ENCODE results near the gene PLEKHM2.
"Not testable (repeated sequence)": the region's sequence is repeated elsewhere in the genome, so short reads cannot be mapped to it uniquely, and the experiment has no call there.

The PLEKHM2 gene

GRCh38 chr1:15693371-15693770 is 9.3 kb downstream of the PLEKHM2 start:
- H3K4me2 ChIP-seq (ENCODE audit: low read length) = no peak overlapping the region
- H3K27ac ChIP-seq (ENCODE audit: low read depth, low read length) = no peak overlapping the region
- H3K27me3 ChIP-seq (ENCODE audit: control insufficient read depth, low read length) = no peaks in the 10 kb centered on the region
- peaks cover 4% of the 10 kb centered on the region; the same call in 1 of the 2 replicates for H3K36me3 ChIP-seq (ENCODE audit: control insufficient read depth, low read length)
- H3K4me1 ChIP-seq (ENCODE audit: control insufficient read depth, low read length) = peaks cover 23% of the 10 kb centered on the region
- TF ChIP-seq EZH2phosphoT487 (IDR thresholded peaks at IDR 0.05; ENCODE audit: borderline replicate concordance, low read length) = no peak
- TF ChIP-seq, protein P1, sequence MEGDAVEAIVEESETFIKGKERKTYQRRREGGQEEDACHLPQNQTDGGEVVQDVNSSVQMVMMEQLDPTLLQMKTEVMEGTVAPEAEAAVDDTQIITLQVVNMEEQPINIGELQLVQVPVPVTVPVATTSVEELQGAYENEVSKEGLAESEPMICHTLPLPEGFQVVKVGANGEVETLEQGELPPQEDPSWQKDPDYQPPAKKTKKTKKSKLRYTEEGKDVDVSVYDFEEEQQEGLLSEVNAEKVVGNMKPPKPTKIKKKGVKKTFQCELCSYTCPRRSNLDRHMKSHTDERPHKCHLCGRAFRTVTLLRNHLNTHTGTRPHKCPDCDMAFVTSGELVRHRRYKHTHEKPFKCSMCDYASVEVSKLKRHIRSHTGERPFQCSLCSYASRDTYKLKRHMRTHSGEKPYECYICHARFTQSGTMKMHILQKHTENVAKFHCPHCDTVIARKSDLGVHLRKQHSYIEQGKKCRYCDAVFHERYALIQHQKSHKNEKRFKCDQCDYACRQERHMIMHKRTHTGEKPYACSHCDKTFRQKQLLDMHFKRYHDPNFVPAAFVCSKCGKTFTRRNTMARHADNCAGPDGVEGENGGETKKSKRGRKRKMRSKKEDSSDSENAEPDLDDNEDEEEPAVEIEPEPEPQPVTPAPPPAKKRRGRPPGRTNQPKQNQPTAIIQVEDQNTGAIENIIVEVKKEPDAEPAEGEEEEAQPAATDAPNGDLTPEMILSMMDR (IDR thresholded peaks at IDR 0.05; ENCODE audit: low read depth, low read length, poor library complexity, severe bottlenecking) = no peak
- H3F3A ChIP-seq (ENCODE audit: control insufficient read depth, insufficient read depth) = peaks cover 10% of the 10 kb centered on the region; the same call in 1 of the 2 replicates
- no peak overlapping the region for H3K4me3 ChIP-seq (ENCODE audit: low read length)
- 0 out of 2 replicates have a peak, but pooled peaks cover 2% of the 10 kb centered on the region for H4K20me1 ChIP-seq (ENCODE audit: control insufficient read depth, insufficient read depth, low read depth, low read length)
- no peaks in the 10 kb centered on the region for H3K9me2 ChIP-seq (replicated peaks; ENCODE audit: control insufficient read depth, low read length)
- no peaks in the 10 kb centered on the region for H3K9me3 ChIP-seq (ENCODE audit: control insufficient read depth, insufficient read depth, low read length)
- peaks cover 71% of the 10 kb centered on the region for H3K79me2 ChIP-seq (ENCODE audit: control insufficient read depth, low read length)

GRCh38 chr1:15696956-15697521 is 12.9 kb downstream of the PLEKHM2 start:
- Histone ChIP-seq H3K27ac (ENCODE audit: low read depth, low read length) (peak overlapping the region; percentile 88), H3K36me3 (ENCODE audit: control insufficient read depth, low read length) (peaks cover 4% of the 10 kb centered on the region; the same call in 1 of the 2 replicates), H3K9me2 (replicated peaks; ENCODE audit: control insufficient read depth, low read length) (no peaks in the 10 kb centered on the region), H3K79me2 (ENCODE audit: control insufficient read depth, low read length) (peaks cover 65% of the 10 kb centered on the region), H3K4me1 (ENCODE audit: control insufficient read depth, low read length) (peaks cover 40% of the 10 kb centered on the region), H3K27me3 (ENCODE audit: control insufficient read depth, low read length) (no peaks in the 10 kb centered on the region), H4K20me1 (ENCODE audit: control insufficient read depth, insufficient read depth, low read depth, low read length) (0 out of 2 replicates have a peak, but pooled peaks cover 2% of the 10 kb centered on the region), H3F3A (ENCODE audit: control insufficient read depth, insufficient read depth) (peaks cover 10% of the 10 kb centered on the region; the same call in 1 of the 2 replicates), H3K4me2 (ENCODE audit: low read length) (peak overlapping the region; percentile 72), H3K4me3 (ENCODE audit: low read length) (peak overlapping the region; percentile 66), H3K9me3 (ENCODE audit: control insufficient read depth, insufficient read depth, low read length) (no peaks in the 10 kb centered on the region)
- no peak for TF ChIP-seq EZH2phosphoT487 (IDR thresholded peaks at IDR 0.05; ENCODE audit: borderline replicate concordance, low read length)
- TF ChIP-seq, protein P1 (IDR thresholded peaks at IDR 0.05; ENCODE audit: low read depth, low read length, poor library complexity, severe bottlenecking) = no peak

GRCh38 chr1:15698201-15698600 is 14.1 kb downstream of the PLEKHM2 start:
- H3K27me3 ChIP-seq (ENCODE audit: control insufficient read depth, low read length) = no peaks in the 10 kb centered on the region
- H4K20me1 ChIP-seq (ENCODE audit: control insufficient read depth, insufficient read depth, low read depth, low read length) = 0 out of 2 replicates have a peak, but pooled peaks cover 2% of the 10 kb centered on the region
- TF ChIP-seq, protein P1 (IDR thresholded peaks at IDR 0.05; ENCODE audit: low read depth, low read length, poor library complexity, severe bottlenecking) = no peak
- no peaks in the 10 kb centered on the region for H3K9me2 ChIP-seq (replicated peaks; ENCODE audit: control insufficient read depth, low read length)
- H3K4me2 ChIP-seq (ENCODE audit: low read length) = peak overlapping the region; percentile 72; the same call in 1 of the 2 replicates
- no peaks in the 10 kb centered on the region for H3K9me3 ChIP-seq (ENCODE audit: control insufficient read depth, insufficient read depth, low read length)
- H3K4me3 ChIP-seq (ENCODE audit: low read length) = no peak overlapping the region
- H3K27ac ChIP-seq (ENCODE audit: low read depth, low read length) = no peak overlapping the region
- H3K79me2 ChIP-seq (ENCODE audit: control insufficient read depth, low read length) = peaks cover 67% of the 10 kb centered on the region
- peaks cover 4% of the 10 kb centered on the region; the same call in 1 of the 2 replicates for H3K36me3 ChIP-seq (ENCODE audit: control insufficient read depth, low read length)
- H3F3A ChIP-seq (ENCODE audit: control insufficient read depth, insufficient read depth) = peaks cover 10% of the 10 kb centered on the region; the same call in 1 of the 2 replicates
- peaks cover 40% of the 10 kb centered on the region for H3K4me1 ChIP-seq (ENCODE audit: control insufficient read depth, low read length)

- not testable (repeated sequence) for H3K27ac ChIP-seq (ENCODE audit: low read depth, low read length); H3K27me3 ChIP-seq (ENCODE audit: control insufficient read depth, low read length); H3K9me2 ChIP-seq (replicated peaks; ENCODE audit: control insufficient read depth, low read length); H3K9me3 ChIP-seq (ENCODE audit: control insufficient read depth, insufficient read depth, low read length); H3K36me3 ChIP-seq (ENCODE audit: control insufficient read depth, low read length); H3K4me2 ChIP-seq (ENCODE audit: low read length); H4K20me1 ChIP-seq (ENCODE audit: control insufficient read depth, insufficient read depth, low read depth, low read length); H3K4me3 ChIP-seq (ENCODE audit: low read length)
- peaks cover 10% of the 10 kb centered on the region; the same call in 1 of the 2 replicates for H3F3A ChIP-seq (ENCODE audit: control insufficient read depth, insufficient read depth)
- peaks cover 40% of the 10 kb centered on the region for H3K4me1 ChIP-seq (ENCODE audit: control insufficient read depth, low read length)
- H3K79me2 ChIP-seq (ENCODE audit: control insufficient read depth, low read length) = peaks cover 63% of the 10 kb centered on the region
Measured at GRCh38 chr1:15699321-15699720, 15.2 kb downstream of the PLEKHM2 start.

Measured in DOHH2 (cell line).